Naive thymus-derived CD4-positive, alpha-beta T cell (primary cell): ENCODE measurements around the gene UBTFL1. TPM values are rescaled to one million over a fixed set of nuclear protein-coding genes. Genes with fewer than 3 reads are reported as not detected.
"Not testable (repeated sequence)": the region's sequence is repeated elsewhere in the genome, so short reads cannot be mapped to it uniquely, and the experiment has no call there.

Source experiments
- ATAC-seq: fragments of 150-1000 bp; cut with Tn5 transposase; 2 replicates; pipeline ENCODE4 v1.10.0; 2021; ENCODE audit warnings: mild to moderate bottlenecking, moderate library complexity
- CTCF ChIA-PET: fragments of 350-600 bp; sonication (Branson Sonifier 250); formaldehyde crosslinking; loops from one replicate; lab custom pipeline; 2021; ENCODE audit warnings: antibody characterized with exemption; lab: Charles Lee
- POLR2A ChIA-PET: fragments of 350-600 bp; sonication (Branson Sonifier 250); formaldehyde crosslinking; loops from one replicate; lab custom pipeline; 2021; ENCODE audit warnings: antibody characterized with exemption, inconsistent platforms; lab: Charles Lee
- DNase-seq, 9 donors: peaks; one replicate each; pipeline versions ENCODE4 v3.0.0 to v3.0.0-alpha.2; 2020 to 2022; ENCODE audit warnings: mixed read lengths in 1 of 9
- H3K27ac ChIP-seq: one replicate; pipeline ENCODE4 v1.7.0; 2013; ENCODE audit warnings: mild to moderate bottlenecking, low read depth, low read length, moderate library complexity
- H3K27me3 ChIP-seq, 2 donors: one replicate each; pipeline ENCODE4 v1.7.0; 2013; ENCODE audit warnings: low read length in 2 of 2, mild to moderate bottlenecking in 2 of 2, moderate library complexity in 2 of 2; ENCODE audit not compliant: control insufficient read depth in 2 of 2, insufficient read depth in 2 of 2
- H3K36me3 ChIP-seq, 3 experiments: 1 replicate in 2 of 3; 2 replicates in 1 of 3; pipeline ENCODE4 v1.7.0; 2013; ENCODE audit warnings: low read length in 3 of 3, mild to moderate bottlenecking in 3 of 3, moderate library complexity in 1 of 3; ENCODE audit not compliant: insufficient read depth in 3 of 3, control insufficient read depth in 2 of 3
- H3K4me1 ChIP-seq, 2 donors: one replicate each; pipeline ENCODE4 v1.7.0; 2013; ENCODE audit warnings: low read length in 2 of 2, mild to moderate bottlenecking in 2 of 2, moderate library complexity in 1 of 2; ENCODE audit not compliant: control insufficient read depth in 2 of 2, insufficient read depth in 2 of 2
- H3K4me3 ChIP-seq: 2 replicates; pipeline ENCODE4 v1.7.0; 2013; ENCODE audit warnings: mild to moderate bottlenecking, low read length
- H3K9me3 ChIP-seq, 3 experiments: 1 replicate in 2 of 3; 2 replicates in 1 of 3; pipeline ENCODE4 v1.7.0; 2013; ENCODE audit warnings: low read length in 3 of 3; ENCODE audit not compliant: control insufficient read depth in 2 of 3
- H3K27ac Mint-ChIP-seq, 9 donors: one replicate each; pipeline ENCODE4 v1.8.0; 2020 to 2022; ENCODE audit warnings: mixed read lengths in 9 of 9, mild to moderate bottlenecking in 8 of 9, moderate library complexity in 5 of 9, inconsistent platforms in 2 of 9
- H3K27me3 Mint-ChIP-seq, 5 donors: one replicate each; pipeline ENCODE4 v1.8.0; 2021 to 2022; ENCODE audit warnings: mixed read lengths in 5 of 5, mild to moderate bottlenecking in 1 of 5
- H3K36me3 Mint-ChIP-seq, 5 donors: one replicate each; pipeline ENCODE4 v1.8.0; 2020 to 2022; ENCODE audit warnings: mixed read lengths in 5 of 5, mild to moderate bottlenecking in 3 of 5, inconsistent platforms in 1 of 5
- H3K4me1 Mint-ChIP-seq, 7 donors: one replicate each; pipeline ENCODE4 v1.8.0; 2020 to 2022; ENCODE audit warnings: mixed read lengths in 7 of 7, mild to moderate bottlenecking in 3 of 7, inconsistent platforms in 1 of 7
- H3K4me3 Mint-ChIP-seq, 10 donors: one replicate each; pipeline ENCODE4 v1.8.0; 2020 to 2022; ENCODE audit warnings: mild to moderate bottlenecking in 10 of 10, mixed read lengths in 10 of 10, moderate library complexity in 6 of 10, inconsistent platforms in 2 of 10
- H3K9me3 Mint-ChIP-seq, 11 donors: one replicate each; pipeline ENCODE4 v1.8.0; 2020 to 2022; ENCODE audit warnings: mixed read lengths in 11 of 11, mild to moderate bottlenecking in 4 of 11, inconsistent platforms in 1 of 11, moderate library complexity in 1 of 11
- intact Hi-C, 2 donors: fragments of 100-400 bp; cut with micrococcal nuclease; formaldehyde crosslinking; loops; one replicate each; pipeline ENCODE4 v1.15.1; 2023
- polyA plus RNA-seq, 2 donors: library from polyadenylated mRNA; unstranded; fragments of 300-500 nt; fragmentation: Illumina TruSeq; gene quantifications; one replicate each; pipeline ENCODE4 v1.2.3, GENCODE V29; 2021
- total RNA-seq, 6 experiments: library from RNA in 5 of 6; stranded (reverse) in 5 of 6; gene quantifications; 1 replicate in 5 of 6; 2 replicates in 1 of 6; pipeline ENCODE4 v1.2.3 and lab custom pipeline; 2021 to 2026

The UBTFL1 gene
- total and polyA plus RNA-seq, 7 experiments from 2014 or later, result not detected

GRCh38 chr11:90098261-90098660 is 12.5 kb downstream of the UBTFL1 start:
- ATAC-seq, H3K27me3 Mint-ChIP-seq, H3K9me3 Mint-ChIP-seq, H3K4me3 Mint-ChIP-seq, H3K27me3 ChIP-seq, H3K4me3 ChIP-seq, CTCF ChIA-PET, H3K36me3 Mint-ChIP-seq, DNase-seq, H3K27ac ChIP-seq, intact Hi-C loops, H3K4me1 ChIP-seq, H3K27ac Mint-ChIP-seq, H3K9me3 ChIP-seq, POLR2A ChIA-PET, H3K36me3 ChIP-seq: not testable (repeated sequence)
- H3K4me1 Mint-ChIP-seq, result peaks cover 0 to 14% (median 0%) of the 10 kb centered on the region in 7 donors

GRCh38 chr11:90100431-90100830 is 14.7 kb downstream of the UBTFL1 start:
- intact Hi-C loops, result no loop called here
- ATAC-seq, result no peak
- H3K4me3 ChIP-seq, result no peak overlapping the region
- no peak overlapping the region for H3K27ac Mint-ChIP-seq
- no peak overlapping the region for H3K4me3 Mint-ChIP-seq
- ChIA-PET CTCF (no interaction called here), POLR2A (no interaction called here)
- no peaks in the 10 kb centered on the region for H3K36me3 Mint-ChIP-seq
- no peaks in the 10 kb centered on the region for H3K27me3 ChIP-seq
- no peak overlapping the region for H3K27ac ChIP-seq
- no peaks in the 10 kb centered on the region for H3K4me1 ChIP-seq
- peaks cover 0 to 9% (median 0%) of the 10 kb centered on the region in 5 donors for H3K27me3 Mint-ChIP-seq
- no peak for DNase-seq
- H3K36me3 ChIP-seq, result no peaks in the 10 kb centered on the region
- no peaks in the 10 kb centered on the region for H3K9me3 ChIP-seq
- H3K4me1 Mint-ChIP-seq, result peaks cover 0 to 14% (median 0%) of the 10 kb centered on the region in 7 donors
- H3K9me3 Mint-ChIP-seq, result peaks cover 0 to under 1% (median 0%) of the 10 kb centered on the region in 11 donors

GRCh38 chr11:90113541-90113940 is 27.8 kb downstream of the UBTFL1 start:
- intact Hi-C loops, result no loop called here

GRCh38 chr11:90120191-90120590 is 34.4 kb downstream of the UBTFL1 start:
- CTCF ChIA-PET, result no interaction called here
- peaks cover 0 to 3% (median 0%) of the 10 kb centered on the region in 5 donors for H3K27me3 Mint-ChIP-seq
- no peak overlapping the region for H3K4me3 ChIP-seq

More at GRCh38 chr11:90113541-90113940, 27.8 kb downstream of the UBTFL1 start:
- Histone ChIP-seq H3K27me3 (no peaks in the 10 kb centered on the region), H3K4me1 (no peaks in the 10 kb centered on the region), H3K4me3 (no peak overlapping the region), H3K9me3 (no peaks in the 10 kb centered on the region), H3K36me3 (no peaks in the 10 kb centered on the region), H3K27ac (no peak overlapping the region)
- Mint-ChIP-seq H3K4me1 (no peaks in the 10 kb centered on the region), H3K27me3 (peaks cover 0 to 13% (median 5%) of the 10 kb centered on the region in 5 donors), H3K4me3 (no peak overlapping the region), H3K9me3 (peaks cover 0 to 1% (median 0%) of the 10 kb centered on the region in 11 donors), H3K36me3 (no peaks in the 10 kb centered on the region), H3K27ac (no peak overlapping the region)
- CTCF ChIA-PET, result no interaction called here
- ATAC-seq (no peak), DNase-seq (peak in 1 of 9 donors; percentile 6)
- POLR2A ChIA-PET, result no interaction called here

GRCh38 chr11:90124371-90124770 is 38.6 kb downstream of the UBTFL1 start:
- H3K4me1 ChIP-seq, result no peaks in the 10 kb centered on the region
- ATAC-seq (no peak), DNase-seq (no peak)
- H3K9me3 Mint-ChIP-seq, result peaks cover 0 to 3% (median 0%) of the 10 kb centered on the region in 11 donors
- H3K36me3 Mint-ChIP-seq, result no peaks in the 10 kb centered on the region
- no peak overlapping the region for H3K4me3 Mint-ChIP-seq
- ChIA-PET CTCF (no interaction called here), POLR2A (no interaction called here)
- H3K9me3 ChIP-seq, result no peaks in the 10 kb centered on the region
- no peak overlapping the region for H3K27ac Mint-ChIP-seq
- no peaks in the 10 kb centered on the region for H3K27me3 ChIP-seq
- no peak overlapping the region for H3K4me3 ChIP-seq
- no peaks in the 10 kb centered on the region for H3K36me3 ChIP-seq
- H3K27me3 Mint-ChIP-seq, result peaks cover 0 to 16% (median 12%) of the 10 kb centered on the region in 5 donors
- H3K27ac ChIP-seq, result no peak overlapping the region
- no peaks in the 10 kb centered on the region for H3K4me1 Mint-ChIP-seq
- intact Hi-C loops, result no loop called here

More at GRCh38 chr11:90120191-90120590, 34.4 kb downstream of the UBTFL1 start:
- POLR2A ChIA-PET, result no interaction called here
- Mint-ChIP-seq H3K27ac (no peak overlapping the region), H3K4me3 (no peak overlapping the region), H3K9me3 (no peaks in the 10 kb centered on the region), H3K36me3 (no peaks in the 10 kb centered on the region), H3K4me1 (no peaks in the 10 kb centered on the region)
- DNase-seq, result no peak
- Histone ChIP-seq H3K9me3 (no peaks in the 10 kb centered on the region), H3K27me3 (no peaks in the 10 kb centered on the region), H3K36me3 (no peaks in the 10 kb centered on the region), H3K4me1 (no peaks in the 10 kb centered on the region), H3K27ac (no peak overlapping the region)
- intact Hi-C loops, result no loop called here
- ATAC-seq, result no peak

GRCh38 chr11:90124946-90125345 is 39.2 kb downstream of the UBTFL1 start:
- Histone ChIP-seq H3K9me3 (no peaks in the 10 kb centered on the region), H3K27me3 (no peaks in the 10 kb centered on the region), H3K27ac (no peak overlapping the region), H3K4me1 (no peaks in the 10 kb centered on the region), H3K36me3 (no peaks in the 10 kb centered on the region), H3K4me3 (no peak overlapping the region)
- CTCF ChIA-PET, result no interaction called here
- ATAC-seq, result no peak
- no peak for DNase-seq
- POLR2A ChIA-PET, result no interaction called here
- Mint-ChIP-seq H3K27ac (no peak overlapping the region), H3K4me3 (no peak overlapping the region), H3K36me3 (no peaks in the 10 kb centered on the region), H3K4me1 (no peaks in the 10 kb centered on the region), H3K9me3 (peaks cover 0 to 3% (median 0%) of the 10 kb centered on the region in 11 donors), H3K27me3 (peaks cover 1 to 22% (median 12%) of the 10 kb centered on the region in 5 donors)
- intact Hi-C loops, result no loop called here
